ENCODE data around the gene FAM184A. TPM values are rescaled to one million over a fixed set of nuclear protein-coding genes. Genes with fewer than 3 reads are reported as not detected.
A peak's percentile ranks its signal among the peaks of the same experiment; 100 is the strongest.

The FAM184A gene
- total and polyA plus RNA-seq, 2 of the 13 experiments (the other 11 are each of a cell fraction or from before 2014, with no cell fraction given) = 7.0 to 18.0 TPM

DNA sequence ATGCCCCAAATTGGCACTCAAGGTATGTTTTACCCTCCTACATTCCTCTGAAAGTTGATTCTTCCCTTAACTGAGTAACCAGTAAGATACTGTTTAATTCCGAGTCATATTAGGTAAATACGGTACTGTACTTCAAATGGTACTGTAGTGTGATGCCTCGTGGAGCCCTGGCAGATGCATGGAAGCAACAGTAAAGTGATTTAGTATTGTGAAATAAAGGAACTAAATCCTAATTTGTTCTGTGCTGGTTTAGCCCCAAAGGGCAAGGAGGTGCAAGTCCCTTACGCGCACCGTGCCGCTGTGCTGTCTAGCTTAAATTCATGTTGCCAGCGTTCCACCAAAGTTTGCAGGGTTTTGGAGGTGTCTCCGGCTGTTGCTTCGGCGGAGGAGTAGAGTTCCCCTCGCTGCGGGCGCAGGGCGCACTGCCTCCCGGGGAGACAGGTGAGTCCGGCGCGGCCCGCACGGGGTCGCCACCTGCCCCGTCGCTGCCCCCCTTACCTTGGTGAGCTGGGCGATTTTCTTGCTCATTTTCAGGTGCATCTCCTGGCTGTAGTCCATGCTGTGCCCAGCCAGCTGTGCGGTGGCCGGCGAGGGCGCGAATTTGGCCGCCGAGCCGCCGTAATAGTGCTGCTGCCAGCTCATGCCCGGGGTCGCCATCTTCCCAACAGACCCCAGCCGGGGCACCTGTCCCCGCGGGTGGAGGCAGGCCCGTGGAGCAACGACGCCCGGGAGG is 655 bp downstream of the FAM184A start (continued):
- TF ChIP-seq KDM5B (CRISPR knock-in tag; IDR thresholded peaks at IDR 0.05; ENCODE audit: borderline replicate concordance) (peak; percentile 92; the same call in 1 of the 2 replicates), KAT2B (IDR thresholded peaks at IDR 0.05; ENCODE audit: borderline replicate concordance, low read depth, low read length) (no peak), EHMT2 (IDR thresholded peaks at IDR 0.05; ENCODE audit: borderline replicate concordance, low read depth, low read length) (no peak), ZNF605 (CRISPR knock-in tag; IDR thresholded peaks at IDR 0.05) (no peak; the same call in 1 of the 2 replicates), ZNF562 (CRISPR knock-in tag; IDR thresholded peaks at IDR 0.05; ENCODE audit: borderline replicate concordance) (peak; percentile 69; the same call in 1 of the 2 replicates), ZFY (CRISPR knock-in tag; IDR thresholded peaks at IDR 0.05) (0 out of 2 replicates have a peak, but pooled peaks have one; percentile 44), ZNF572 (CRISPR knock-in tag; IDR thresholded peaks at IDR 0.05) (no peak), ZNF674 (CRISPR knock-in tag; IDR thresholded peaks at IDR 0.05; ENCODE audit: low read depth) (no peak), SATB2 (CRISPR knock-in tag; IDR thresholded peaks at IDR 0.05) (no peak), NFKB2 (CRISPR knock-in tag; IDR thresholded peaks at IDR 0.05; ENCODE audit: borderline replicate concordance) (peak; percentile 75; the same call in 1 of the 2 replicates), ZNF552 (CRISPR knock-in tag; IDR thresholded peaks at IDR 0.05; ENCODE audit: borderline replicate concordance) (0 out of 2 replicates have a peak, but pooled peaks have one; percentile 39), ZNF543 (CRISPR knock-in tag; IDR thresholded peaks at IDR 0.05) (0 out of 2 replicates have a peak, but pooled peaks have one; percentile 76)
- TF ChIP-seq, protein P1, sequence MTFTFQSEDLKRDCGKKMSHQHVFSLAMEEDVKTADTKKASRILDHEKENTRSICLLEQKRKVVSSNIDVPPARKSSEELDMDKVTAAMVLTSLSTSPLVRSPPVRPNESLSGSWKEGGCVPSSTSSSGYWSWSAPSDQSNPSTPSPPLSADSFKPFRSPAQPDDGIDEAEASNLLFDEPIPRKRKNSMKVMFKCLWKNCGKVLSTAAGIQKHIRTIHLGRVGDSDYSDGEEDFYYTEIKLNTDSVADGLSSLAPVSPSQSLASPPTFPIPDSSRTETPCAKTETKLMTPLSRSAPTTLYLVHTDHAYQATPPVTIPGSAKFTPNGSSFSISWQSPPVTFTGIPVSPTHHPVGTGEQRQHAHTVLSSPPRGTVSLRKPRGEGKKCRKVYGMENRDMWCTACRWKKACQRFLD (CRISPR knock-in tag; IDR thresholded peaks at IDR 0.05; ENCODE audit: borderline replicate concordance) = no peak
- TF ChIP-seq, protein P2, sequence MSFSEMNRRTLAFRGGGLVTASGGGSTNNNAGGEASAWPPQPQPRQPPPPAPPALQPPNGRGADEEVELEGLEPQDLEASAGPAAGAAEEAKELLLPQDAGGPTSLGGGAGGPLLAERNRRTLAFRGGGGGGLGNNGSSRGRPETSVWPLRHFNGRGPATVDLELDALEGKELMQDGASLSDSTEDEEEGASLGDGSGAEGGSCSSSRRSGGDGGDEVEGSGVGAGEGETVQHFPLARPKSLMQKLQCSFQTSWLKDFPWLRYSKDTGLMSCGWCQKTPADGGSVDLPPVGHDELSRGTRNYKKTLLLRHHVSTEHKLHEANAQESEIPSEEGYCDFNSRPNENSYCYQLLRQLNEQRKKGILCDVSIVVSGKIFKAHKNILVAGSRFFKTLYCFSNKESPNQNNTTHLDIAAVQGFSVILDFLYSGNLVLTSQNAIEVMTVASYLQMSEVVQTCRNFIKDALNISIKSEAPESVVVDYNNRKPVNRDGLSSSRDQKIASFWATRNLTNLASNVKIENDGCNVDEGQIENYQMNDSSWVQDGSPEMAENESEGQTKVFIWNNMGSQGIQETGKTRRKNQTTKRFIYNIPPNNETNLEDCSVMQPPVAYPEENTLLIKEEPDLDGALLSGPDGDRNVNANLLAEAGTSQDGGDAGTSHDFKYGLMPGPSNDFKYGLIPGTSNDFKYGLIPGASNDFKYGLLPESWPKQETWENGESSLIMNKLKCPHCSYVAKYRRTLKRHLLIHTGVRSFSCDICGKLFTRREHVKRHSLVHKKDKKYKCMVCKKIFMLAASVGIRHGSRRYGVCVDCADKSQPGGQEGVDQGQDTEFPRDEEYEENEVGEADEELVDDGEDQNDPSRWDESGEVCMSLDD (CRISPR knock-in tag; IDR thresholded peaks at IDR 0.05; ENCODE audit: borderline replicate concordance) = no peak; the same call in 1 of the 2 replicates
- TF ChIP-seq, protein P3, sequence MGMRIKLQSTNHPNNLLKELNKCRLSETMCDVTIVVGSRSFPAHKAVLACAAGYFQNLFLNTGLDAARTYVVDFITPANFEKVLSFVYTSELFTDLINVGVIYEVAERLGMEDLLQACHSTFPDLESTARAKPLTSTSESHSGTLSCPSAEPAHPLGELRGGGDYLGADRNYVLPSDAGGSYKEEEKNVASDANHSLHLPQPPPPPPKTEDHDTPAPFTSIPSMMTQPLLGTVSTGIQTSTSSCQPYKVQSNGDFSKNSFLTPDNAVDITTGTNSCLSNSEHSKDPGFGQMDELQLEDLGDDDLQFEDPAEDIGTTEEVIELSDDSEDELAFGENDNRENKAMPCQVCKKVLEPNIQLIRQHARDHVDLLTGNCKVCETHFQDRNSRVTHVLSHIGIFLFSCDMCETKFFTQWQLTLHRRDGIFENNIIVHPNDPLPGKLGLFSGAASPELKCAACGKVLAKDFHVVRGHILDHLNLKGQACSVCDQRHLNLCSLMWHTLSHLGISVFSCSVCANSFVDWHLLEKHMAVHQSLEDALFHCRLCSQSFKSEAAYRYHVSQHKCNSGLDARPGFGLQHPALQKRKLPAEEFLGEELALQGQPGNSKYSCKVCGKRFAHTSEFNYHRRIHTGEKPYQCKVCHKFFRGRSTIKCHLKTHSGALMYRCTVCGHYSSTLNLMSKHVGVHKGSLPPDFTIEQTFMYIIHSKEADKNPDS (CRISPR knock-in tag; IDR thresholded peaks at IDR 0.05) = peak; percentile 78; the same call in 1 of the 2 replicates
- TF ChIP-seq, protein P4, sequence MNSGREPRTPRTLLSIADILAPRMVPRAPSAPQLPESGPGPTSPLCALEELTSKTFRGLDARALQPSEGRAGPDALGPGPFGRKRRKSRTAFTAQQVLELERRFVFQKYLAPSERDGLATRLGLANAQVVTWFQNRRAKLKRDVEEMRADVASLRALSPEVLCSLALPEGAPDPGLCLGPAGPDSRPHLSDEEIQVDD (CRISPR knock-in tag; IDR thresholded peaks at IDR 0.05; ENCODE audit: borderline replicate concordance) = peak; percentile 44; the same call in 1 of the 2 replicates
- TF ChIP-seq, protein P5, sequence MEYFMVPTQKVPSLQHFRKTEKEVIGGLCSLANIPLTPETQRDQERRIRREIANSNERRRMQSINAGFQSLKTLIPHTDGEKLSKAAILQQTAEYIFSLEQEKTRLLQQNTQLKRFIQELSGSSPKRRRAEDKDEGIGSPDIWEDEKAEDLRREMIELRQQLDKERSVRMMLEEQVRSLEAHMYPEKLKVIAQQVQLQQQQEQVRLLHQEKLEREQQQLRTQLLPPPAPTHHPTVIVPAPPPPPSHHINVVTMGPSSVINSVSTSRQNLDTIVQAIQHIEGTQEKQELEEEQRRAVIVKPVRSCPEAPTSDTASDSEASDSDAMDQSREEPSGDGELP (IDR thresholded peaks at IDR 0.05; ENCODE audit: borderline replicate concordance, low read depth) = 0 out of 2 replicates have a peak, but pooled peaks have one; percentile 22
- TF ChIP-seq, protein P6, sequence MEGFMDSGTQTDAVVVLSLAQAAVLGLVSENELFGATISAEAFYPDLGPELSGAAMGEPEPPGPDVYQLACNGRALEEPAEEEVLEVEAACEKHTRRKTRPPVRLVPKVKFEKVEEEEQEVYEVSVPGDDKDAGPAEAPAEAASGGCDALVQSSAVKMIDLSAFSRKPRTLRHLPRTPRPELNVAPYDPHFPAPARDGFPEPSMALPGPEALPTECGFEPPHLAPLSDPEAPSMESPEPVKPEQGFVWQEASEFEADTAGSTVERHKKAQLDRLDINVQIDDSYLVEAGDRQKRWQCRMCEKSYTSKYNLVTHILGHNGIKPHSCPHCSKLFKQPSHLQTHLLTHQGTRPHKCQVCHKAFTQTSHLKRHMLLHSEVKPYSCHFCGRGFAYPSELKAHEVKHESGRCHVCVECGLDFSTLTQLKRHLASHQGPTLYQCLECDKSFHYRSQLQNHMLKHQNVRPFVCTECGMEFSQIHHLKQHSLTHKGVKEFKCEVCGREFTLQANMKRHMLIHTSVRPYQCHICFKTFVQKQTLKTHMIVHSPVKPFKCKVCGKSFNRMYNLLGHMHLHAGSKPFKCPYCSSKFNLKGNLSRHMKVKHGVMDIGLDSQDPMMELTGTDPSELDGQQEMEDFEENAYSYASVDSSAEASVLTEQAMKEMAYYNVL (CRISPR knock-in tag; IDR thresholded peaks at IDR 0.05; ENCODE audit: borderline replicate concordance) = peak; percentile 58; the same call in 1 of the 2 replicates
